SK-N-SH treated with all-trans-retinoic acid at 6 μM for 48 hours (cell line): ENCODE data around the gene F11R.
"Not testable (repeated sequence)": the region's sequence is repeated elsewhere in the genome, so short reads cannot be mapped to it uniquely, and the experiment has no call there.

Source experiments
- ATAC-seq: fragments of 200-7000 bp; cut with Tn5 transposase; 3 replicates; pipeline ENCODE4 v1.9.1; 2020; ENCODE audit warnings: mild to moderate bottlenecking, moderate library complexity
- ARNTL ChIP-seq: fragments of 450-650 bp; formaldehyde crosslinking; IDR thresholded peaks from 2 replicates; pipeline ENCODE4 v1.5.0; 2020; ENCODE audit warnings: low read depth, mild to moderate bottlenecking, moderate library complexity, borderline replicate concordance
- BACH2 ChIP-seq: fragments of 250-450 bp; sonication (Bioruptor Pico); IDR thresholded peaks from 2 replicates; pipeline ENCODE4 v1.9.0; 2021; ENCODE audit warnings: mild to moderate bottlenecking, borderline replicate concordance
- CREB5 ChIP-seq: fragments of 250-450 bp; sonication (Bioruptor Pico); IDR thresholded peaks from 2 replicates; pipeline ENCODE4 v1.5.1; 2020; ENCODE audit warnings: low read depth, mild to moderate bottlenecking, moderate library complexity
- ESRRG ChIP-seq: fragments of 250-450 bp; sonication (Bioruptor Pico); IDR thresholded peaks from 2 replicates; pipeline ENCODE4 v1.6.1; 2021; ENCODE audit warnings: mild to moderate bottlenecking
- GLIS3 ChIP-seq: fragments of 250-450 bp; sonication (Bioruptor Pico); IDR thresholded peaks from 2 replicates; pipeline ENCODE4 v1.5.0; 2020; ENCODE audit warnings: mild to moderate bottlenecking, moderate library complexity
- ISL1 ChIP-seq: fragments of 250-450 bp; sonication (Bioruptor Pico); IDR thresholded peaks from 2 replicates; pipeline ENCODE4 v2.1.2; 2022; ENCODE audit warnings: mild to moderate bottlenecking, moderate library complexity
- OSR1 ChIP-seq: fragments of 250-450 bp; sonication (Bioruptor Pico); IDR thresholded peaks from 2 replicates; pipeline ENCODE4 v1.8.0; 2022; ENCODE audit warnings: moderate library complexity, mild to moderate bottlenecking, inconsistent platforms
- POU6F1 ChIP-seq: fragments of 250-450 bp; sonication (Bioruptor Pico); IDR thresholded peaks from 2 replicates; pipeline ENCODE4 v1.8.0; 2021; ENCODE audit warnings: low read depth, mild to moderate bottlenecking, moderate library complexity, borderline replicate concordance
- SNAI2 ChIP-seq: fragments of 250-450 bp; sonication (Bioruptor Pico); IDR thresholded peaks from 2 replicates; pipeline ENCODE4 v1.5.0; 2020; ENCODE audit warnings: mild to moderate bottlenecking, moderate library complexity
- TCF4 ChIP-seq: fragments of 250-450 bp; sonication (Bioruptor Pico); IDR thresholded peaks from 2 replicates; pipeline ENCODE4 v1.8.0; 2021; ENCODE audit warnings: mild to moderate bottlenecking, moderate library complexity, borderline replicate concordance
- TOX ChIP-seq: fragments of 250-450 bp; sonication (Bioruptor Pico); IDR thresholded peaks from 2 replicates; pipeline ENCODE4 v1.8.0; 2021; ENCODE audit warnings: mild to moderate bottlenecking, moderate library complexity, borderline replicate concordance
- ZC3H10 ChIP-seq: fragments of 250-450 bp; sonication (Bioruptor Pico); IDR thresholded peaks from 2 replicates; pipeline ENCODE4 v1.5.1; 2021; ENCODE audit warnings: mild to moderate bottlenecking, moderate library complexity
- ZFP3 ChIP-seq: fragments of 250-450 bp; sonication (Bioruptor Pico); IDR thresholded peaks from 2 replicates; pipeline ENCODE4 v1.5.0; 2020; ENCODE audit warnings: mild to moderate bottlenecking, moderate library complexity
- ZFP30 ChIP-seq: fragments of 450-650 bp; formaldehyde crosslinking; IDR thresholded peaks from 2 replicates; pipeline ENCODE4 v1.5.0; 2022; ENCODE audit warnings: mild to moderate bottlenecking, moderate library complexity
- ZNF8 ChIP-seq: fragments of 450-650 bp; formaldehyde crosslinking; IDR thresholded peaks from 2 replicates; pipeline ENCODE4 v1.5.0; 2020; ENCODE audit warnings: mild to moderate bottlenecking, moderate library complexity
- TF ChIP-seq, protein P1 (sequence below): fragments of 250-450 bp; sonication (Bioruptor Pico); IDR thresholded peaks from 2 replicates; pipeline ENCODE4 v1.5.1; 2021; ENCODE audit warnings: mild to moderate bottlenecking, moderate library complexity
- TF ChIP-seq, protein P2 (sequence below): fragments of 250-450 bp; sonication (Bioruptor Pico); IDR thresholded peaks from 2 replicates; pipeline ENCODE4 v1.5.0; 2020; ENCODE audit warnings: mild to moderate bottlenecking, moderate library complexity
- TF ChIP-seq, protein P3 (sequence below): fragments of 250-450 bp; sonication (Bioruptor Pico); IDR thresholded peaks from 2 replicates; pipeline ENCODE4 v1.8.0; 2020; ENCODE audit warnings: mild to moderate bottlenecking, moderate library complexity, borderline replicate concordance

The F11R gene

GRCh38 chr1:161032409-161032808, 11.5 kb upstream of the F11R start:
- TF ChIP-seq OSR1 (CRISPR knock-in tag), result no peak
- no peak; the same call in 2 of the 3 replicates for ATAC-seq

GRCh38 chr1:161031874-161032273, 10.9 kb upstream of the F11R start:
- no peak for ATAC-seq
- TF ChIP-seq TCF4 (CRISPR knock-in tag) (no peak), GLIS3 (CRISPR knock-in tag) (no peak), ZNF8 (CRISPR knock-in tag) (no peak), BACH2 (CRISPR knock-in tag) (no peak), SNAI2 (CRISPR knock-in tag) (no peak)
- TF ChIP-seq, protein P1, sequence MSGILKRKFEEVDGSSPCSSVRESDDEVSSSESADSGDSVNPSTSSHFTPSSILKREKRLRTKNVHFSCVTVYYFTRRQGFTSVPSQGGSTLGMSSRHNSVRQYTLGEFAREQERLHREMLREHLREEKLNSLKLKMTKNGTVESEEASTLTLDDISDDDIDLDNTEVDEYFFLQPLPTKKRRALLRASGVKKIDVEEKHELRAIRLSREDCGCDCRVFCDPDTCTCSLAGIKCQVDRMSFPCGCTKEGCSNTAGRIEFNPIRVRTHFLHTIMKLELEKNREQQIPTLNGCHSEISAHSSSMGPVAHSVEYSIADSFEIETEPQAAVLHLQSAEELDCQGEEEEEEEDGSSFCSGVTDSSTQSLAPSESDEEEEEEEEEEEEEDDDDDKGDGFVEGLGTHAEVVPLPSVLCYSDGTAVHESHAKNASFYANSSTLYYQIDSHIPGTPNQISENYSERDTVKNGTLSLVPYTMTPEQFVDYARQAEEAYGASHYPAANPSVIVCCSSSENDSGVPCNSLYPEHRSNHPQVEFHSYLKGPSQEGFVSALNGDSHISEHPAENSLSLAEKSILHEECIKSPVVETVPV (CRISPR knock-in tag), result no peak

DNA sequence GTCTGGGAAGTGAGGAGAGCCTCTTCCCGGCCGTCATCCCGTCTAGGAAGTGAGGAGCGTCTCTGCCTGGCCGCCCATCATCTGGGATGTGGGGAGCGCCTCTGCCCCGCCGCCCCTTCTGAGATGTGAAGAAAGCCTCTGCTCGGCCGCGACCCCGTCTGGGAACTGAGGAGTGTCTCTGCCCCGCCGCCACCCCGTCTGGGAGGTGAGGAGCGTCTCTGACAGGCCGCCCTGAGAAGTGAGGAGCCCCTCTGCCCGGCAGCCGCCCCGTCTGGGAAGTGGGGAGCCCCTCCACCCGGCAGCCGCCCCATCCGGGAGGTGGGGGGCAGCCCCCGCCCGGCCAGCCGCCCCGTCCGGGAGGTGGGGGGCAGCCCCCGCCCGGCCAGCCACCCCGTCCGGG, 8.5 kb upstream of the F11R start:
- not testable (repeated sequence) for ATAC-seq

DNA sequence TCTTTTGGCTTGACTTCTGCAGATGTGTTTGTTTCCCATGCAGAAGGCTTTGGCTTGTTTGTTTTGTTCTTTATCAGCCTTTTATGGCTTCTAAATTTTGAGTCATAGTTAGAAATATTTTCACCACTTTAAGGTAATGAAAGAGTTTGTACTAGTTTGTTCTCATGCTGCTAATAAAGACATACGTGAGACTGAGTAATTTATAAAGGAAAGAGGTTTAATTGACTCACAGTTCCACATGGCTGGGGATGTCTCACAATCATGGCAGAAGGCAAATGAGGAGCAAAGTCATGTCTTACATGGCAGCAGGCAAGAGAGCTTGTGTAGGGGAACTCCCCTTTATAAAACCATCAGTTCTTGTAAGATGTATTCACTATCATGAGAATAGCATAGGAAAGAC, 6.0 kb upstream of the F11R start:
- not testable (repeated sequence) for ATAC-seq

- not testable (repeated sequence) for ATAC-seq
Measured at GRCh38 chr1:161022432-161022831, 1.5 kb upstream of the F11R start.

- TF ChIP-seq, protein P2, sequence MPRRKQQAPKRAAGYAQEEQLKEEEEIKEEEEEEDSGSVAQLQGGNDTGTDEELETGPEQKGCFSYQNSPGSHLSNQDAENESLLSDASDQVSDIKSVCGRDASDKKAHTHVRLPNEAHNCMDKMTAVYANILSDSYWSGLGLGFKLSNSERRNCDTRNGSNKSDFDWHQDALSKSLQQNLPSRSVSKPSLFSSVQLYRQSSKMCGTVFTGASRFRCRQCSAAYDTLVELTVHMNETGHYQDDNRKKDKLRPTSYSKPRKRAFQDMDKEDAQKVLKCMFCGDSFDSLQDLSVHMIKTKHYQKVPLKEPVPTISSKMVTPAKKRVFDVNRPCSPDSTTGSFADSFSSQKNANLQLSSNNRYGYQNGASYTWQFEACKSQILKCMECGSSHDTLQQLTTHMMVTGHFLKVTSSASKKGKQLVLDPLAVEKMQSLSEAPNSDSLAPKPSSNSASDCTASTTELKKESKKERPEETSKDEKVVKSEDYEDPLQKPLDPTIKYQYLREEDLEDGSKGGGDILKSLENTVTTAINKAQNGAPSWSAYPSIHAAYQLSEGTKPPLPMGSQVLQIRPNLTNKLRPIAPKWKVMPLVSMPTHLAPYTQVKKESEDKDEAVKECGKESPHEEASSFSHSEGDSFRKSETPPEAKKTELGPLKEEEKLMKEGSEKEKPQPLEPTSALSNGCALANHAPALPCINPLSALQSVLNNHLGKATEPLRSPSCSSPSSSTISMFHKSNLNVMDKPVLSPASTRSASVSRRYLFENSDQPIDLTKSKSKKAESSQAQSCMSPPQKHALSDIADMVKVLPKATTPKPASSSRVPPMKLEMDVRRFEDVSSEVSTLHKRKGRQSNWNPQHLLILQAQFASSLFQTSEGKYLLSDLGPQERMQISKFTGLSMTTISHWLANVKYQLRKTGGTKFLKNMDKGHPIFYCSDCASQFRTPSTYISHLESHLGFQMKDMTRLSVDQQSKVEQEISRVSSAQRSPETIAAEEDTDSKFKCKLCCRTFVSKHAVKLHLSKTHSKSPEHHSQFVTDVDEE, result no peak
- TF ChIP-seq ZNF8 (CRISPR knock-in tag) (no peak), ZFP3 (CRISPR knock-in tag) (no peak), ESRRG (CRISPR knock-in tag) (no peak), SNAI2 (CRISPR knock-in tag) (no peak), TOX (CRISPR knock-in tag) (no peak), ZFP30 (CRISPR knock-in tag) (no peak), ZC3H10 (CRISPR knock-in tag) (no peak)
- TF ChIP-seq, protein P3, sequence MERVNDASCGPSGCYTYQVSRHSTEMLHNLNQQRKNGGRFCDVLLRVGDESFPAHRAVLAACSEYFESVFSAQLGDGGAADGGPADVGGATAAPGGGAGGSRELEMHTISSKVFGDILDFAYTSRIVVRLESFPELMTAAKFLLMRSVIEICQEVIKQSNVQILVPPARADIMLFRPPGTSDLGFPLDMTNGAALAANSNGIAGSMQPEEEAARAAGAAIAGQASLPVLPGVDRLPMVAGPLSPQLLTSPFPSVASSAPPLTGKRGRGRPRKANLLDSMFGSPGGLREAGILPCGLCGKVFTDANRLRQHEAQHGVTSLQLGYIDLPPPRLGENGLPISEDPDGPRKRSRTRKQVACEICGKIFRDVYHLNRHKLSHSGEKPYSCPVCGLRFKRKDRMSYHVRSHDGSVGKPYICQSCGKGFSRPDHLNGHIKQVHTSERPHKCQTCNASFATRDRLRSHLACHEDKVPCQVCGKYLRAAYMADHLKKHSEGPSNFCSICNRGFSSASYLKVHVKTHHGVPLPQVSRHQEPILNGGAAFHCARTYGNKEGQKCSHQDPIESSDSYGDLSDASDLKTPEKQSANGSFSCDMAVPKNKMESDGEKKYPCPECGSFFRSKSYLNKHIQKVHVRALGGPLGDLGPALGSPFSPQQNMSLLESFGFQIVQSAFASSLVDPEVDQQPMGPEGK (CRISPR knock-in tag), result no peak
Measured at GRCh38 chr1:161021970-161022353, 1.0 kb upstream of the F11R start.

DNA sequence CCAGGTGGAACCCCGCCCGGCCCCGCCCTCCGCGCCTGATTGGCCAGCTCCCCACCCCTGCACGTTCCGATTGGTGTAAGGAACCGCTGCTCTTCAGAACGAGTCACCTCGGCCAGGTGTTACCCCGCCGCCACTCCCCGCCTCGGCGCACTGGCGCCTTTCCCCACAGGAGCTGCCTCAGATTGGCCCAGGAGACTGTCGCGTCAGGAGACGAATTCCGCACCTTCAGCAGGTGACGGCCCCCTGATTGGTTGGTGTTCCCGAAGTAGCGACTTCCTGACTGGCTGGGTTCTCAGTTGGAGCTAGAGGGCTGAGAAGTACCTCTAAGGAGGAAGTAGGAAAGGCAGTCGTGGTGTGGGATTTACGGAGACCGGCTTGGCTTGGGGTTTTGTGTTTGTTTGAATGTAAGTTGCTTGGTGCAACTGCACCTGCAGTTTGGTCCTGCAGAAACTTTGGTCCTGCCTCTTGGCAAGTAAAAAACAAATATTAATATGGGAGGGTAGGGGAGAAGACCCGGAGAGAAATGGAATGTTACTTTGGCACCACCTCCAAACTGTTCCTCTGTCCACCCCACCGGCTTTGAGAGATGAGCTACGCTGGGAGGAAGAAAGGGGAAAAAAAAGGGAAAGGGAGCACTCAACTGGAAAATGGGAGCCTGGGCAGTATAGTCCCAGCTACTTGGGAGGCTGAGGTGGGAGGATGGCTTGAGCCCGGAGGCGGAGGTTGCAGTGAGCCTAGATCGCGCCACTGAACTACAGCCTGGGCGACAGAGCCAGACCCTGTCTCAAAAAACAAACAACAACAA, 415 bp upstream of the F11R start:
- TF ChIP-seq, protein P2, result no peak
- TF ChIP-seq TCF4 (CRISPR knock-in tag), result no peak
- TF ChIP-seq TOX (CRISPR knock-in tag), result no peak
- TF ChIP-seq POU6F1, result no peak
- no peak for TF ChIP-seq ISL1 (CRISPR knock-in tag)
- no peak for TF ChIP-seq CREB5
- no peak for TF ChIP-seq OSR1 (CRISPR knock-in tag)
- no peak for TF ChIP-seq ARNTL (CRISPR knock-in tag)
- ATAC-seq, result peak; percentile 71

More at GRCh38 chr1:161021970-161022353, 1.0 kb upstream of the F11R start:
- no peak for ATAC-seq
